GM21737 (cell line): ENCODE data around the gene LTO1.

Experiments
- ATAC-seq: cut with Tn5 transposase; IDR thresholded peaks from one replicate; pipeline ENCODE4 v1.9.1; 2021; ENCODE audit warnings: mild to moderate bottlenecking, moderate library complexity; ENCODE audit not compliant: unreplicated experiment

Gene LTO1

DNA sequence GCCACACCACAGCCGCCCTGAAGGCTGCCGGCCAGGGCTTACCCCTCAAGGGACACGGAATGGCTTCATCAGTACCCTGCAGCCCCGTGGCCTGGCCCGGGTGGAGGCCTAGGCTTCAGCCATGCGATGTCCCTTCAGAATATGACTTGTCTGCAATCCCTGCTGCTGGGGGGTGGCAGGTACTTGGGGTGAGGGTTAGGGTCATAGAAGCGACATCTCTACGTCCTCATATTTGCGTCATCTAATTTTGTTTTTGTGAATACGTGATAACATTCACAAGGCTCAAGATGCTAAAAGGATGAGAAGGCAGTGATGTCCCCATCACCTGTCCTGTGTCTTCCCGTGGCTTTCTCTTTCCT is 27.8 kb downstream of the LTO1 start:
- ATAC-seq = no peak

DNA sequence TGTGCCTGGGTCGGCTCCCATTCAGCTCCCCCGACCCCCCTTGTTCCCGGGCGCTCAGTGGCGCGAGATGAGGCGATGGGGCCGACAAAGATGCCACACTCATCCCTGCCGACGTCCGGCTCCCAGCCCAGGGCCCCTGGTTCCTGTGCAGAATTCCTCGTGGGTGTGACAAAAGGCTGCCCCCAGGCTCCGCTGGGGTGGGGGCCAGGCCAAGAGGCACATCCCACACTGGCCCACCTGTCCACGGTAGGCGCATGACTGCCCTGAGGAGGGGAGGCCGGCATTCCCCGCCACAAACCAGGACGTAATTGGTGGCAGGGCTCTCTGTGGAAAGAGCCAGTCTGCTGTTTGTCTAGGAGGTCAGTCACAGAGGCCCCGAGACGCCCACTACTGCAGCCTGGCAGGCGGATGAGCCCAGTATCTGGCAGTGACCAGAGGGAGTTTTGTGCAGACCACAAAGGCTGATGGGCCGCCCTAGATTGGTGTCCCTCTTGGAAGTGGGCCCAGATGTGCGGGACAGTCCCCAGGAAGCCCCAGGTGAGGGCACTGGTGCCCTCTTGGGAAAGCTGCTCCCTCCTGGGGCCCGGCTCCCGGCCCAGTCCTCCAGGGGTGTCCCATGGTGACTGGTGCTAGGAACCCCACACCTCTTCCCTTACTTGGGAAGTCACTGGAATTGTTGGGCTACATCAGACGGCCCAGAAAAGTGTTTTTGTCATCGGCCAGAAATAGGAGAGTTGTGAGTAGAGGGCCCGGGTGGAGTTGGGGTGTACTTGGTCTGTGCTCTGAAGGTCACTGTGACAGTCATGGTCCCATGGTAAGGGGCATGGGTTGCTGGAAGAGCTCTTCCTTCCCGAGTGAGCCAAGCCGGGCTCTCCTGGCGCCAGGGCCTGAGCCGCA is 28.4 kb downstream of the LTO1 start:
- ATAC-seq = no peak

DNA sequence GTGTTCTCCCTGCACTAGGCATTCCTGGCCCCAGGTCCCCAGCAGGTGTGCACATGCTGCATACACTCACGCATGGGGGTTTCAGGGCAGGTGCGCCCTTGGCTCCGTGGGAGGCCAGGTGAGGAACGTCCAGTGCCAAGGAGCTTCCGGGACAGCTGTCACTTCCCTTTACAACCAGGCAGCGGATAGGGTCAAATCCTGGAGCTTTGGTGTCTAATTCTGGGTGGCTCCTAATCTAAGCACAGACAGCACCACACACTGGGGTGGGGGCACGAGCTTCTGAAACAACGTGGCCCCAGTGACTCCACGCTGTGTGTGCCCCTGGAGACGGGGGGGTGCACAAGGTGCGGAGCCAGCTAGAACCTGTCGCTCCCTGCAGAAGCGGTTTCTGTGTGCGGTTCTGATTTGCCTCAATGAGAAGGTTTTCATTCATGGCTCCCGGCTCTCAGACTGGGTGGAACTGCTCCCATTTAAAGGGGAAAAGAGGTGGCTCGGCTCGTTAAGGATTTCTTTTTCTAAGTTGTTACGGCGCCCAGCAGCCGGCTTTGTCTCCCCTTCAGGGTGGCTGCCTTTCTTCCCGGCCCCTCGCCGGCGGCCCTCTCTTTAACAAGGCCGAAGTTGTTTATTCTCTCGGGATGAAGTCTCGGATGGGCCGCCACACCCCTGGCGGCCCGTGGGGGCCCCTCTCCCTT is 29.2 kb downstream of the LTO1 start:
- ATAC-seq = no peak

DNA sequence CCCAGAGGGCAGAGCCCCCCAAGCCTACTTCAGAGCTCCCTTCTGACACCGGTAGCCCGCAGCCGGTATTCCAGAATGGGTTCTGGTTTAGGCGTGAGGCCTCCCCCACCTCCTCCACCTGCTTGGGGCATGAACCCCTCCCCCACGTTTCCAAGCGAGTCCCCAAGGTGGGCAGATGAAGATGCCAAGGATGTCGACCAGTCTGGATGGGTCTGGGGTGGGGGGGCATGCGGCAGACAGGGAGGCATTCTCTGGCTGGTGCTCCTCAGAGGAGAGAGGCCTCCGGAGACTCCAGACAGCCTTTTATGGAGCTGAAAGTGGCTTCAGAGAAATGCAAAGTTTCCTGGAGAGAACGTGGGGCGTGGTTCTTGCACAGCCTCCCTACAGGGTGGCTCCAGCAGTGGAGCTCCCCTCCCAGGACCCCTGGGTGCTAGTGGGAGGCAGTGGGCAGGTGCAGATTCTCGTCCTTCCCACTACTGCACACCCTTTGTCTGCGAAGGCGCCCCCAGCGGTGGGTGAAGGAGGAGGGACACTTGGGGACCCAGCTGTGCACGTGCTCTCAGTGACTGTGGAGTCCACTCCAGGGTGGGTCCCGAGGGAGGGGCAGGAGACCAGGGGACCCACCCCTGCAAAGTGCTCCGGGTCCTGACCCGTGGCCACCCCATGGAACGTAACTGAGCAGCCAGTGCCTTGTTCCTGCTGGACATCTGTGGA is 30.0 kb downstream of the LTO1 start:
- ATAC-seq = no peak

DNA sequence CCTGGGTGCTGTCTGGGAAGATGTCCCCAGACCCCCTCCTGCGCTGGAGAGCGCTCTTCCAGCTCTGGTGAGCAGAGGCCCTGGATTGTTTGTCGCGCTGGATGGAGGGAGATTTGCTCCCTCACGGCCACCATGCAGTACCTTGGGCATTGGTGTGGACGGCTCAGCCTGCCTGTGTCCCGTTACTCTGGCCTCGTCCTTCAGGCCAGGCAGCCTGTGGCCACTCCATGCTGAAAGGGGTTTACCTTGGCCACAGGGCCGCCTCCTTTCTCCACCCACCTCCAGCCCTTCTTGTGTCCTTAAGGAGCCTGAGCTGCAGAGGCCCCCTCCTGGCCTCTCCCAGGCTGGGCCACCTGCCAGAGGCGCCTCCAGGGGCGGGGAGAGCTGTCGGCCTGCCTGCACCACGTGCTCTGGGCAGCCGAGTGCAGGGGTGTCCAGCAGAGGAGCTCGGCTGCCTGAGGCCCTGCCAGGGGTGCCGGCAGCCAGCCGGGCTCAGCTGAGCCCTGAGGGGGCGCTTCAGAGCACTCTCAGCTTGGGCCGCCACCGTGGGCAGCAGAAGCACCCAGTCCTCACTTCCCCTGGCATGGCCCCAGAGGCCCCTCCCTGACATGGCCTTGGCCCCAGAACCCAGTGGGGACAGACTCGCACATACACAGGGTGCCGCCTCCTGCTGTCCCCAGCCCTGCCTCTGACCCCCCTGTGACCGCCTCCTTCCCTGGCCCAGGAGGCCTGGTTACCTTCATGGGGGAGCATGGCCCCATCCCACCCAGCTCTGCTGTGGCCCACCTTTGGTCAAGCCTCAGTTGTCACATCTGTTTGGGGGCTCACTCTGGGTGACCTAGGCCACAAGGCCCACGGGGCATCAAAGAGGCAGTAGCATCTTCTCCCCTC is 30.8 kb downstream of the LTO1 start:
- ATAC-seq = no peak

DNA sequence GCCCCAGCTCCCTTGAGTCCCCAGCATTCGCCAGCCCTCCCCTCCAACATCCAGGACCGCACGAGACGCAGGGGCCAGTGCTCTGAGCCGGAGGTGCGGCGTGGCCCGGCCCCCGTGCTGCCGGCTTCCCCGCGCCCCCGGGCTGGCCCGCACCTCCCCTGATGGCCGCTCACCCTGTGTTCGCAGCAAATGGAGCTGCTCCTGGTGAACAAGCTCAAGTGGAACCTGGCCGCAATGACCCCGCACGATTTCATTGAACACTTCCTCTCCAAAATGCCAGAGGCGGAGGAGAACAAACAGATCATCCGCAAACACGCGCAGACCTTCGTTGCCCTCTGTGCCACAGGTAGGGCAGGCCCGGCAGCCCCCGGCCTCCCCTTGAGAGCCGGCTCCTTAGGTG is 31.5 kb downstream of the LTO1 start:
- ATAC-seq = no peak

DNA sequence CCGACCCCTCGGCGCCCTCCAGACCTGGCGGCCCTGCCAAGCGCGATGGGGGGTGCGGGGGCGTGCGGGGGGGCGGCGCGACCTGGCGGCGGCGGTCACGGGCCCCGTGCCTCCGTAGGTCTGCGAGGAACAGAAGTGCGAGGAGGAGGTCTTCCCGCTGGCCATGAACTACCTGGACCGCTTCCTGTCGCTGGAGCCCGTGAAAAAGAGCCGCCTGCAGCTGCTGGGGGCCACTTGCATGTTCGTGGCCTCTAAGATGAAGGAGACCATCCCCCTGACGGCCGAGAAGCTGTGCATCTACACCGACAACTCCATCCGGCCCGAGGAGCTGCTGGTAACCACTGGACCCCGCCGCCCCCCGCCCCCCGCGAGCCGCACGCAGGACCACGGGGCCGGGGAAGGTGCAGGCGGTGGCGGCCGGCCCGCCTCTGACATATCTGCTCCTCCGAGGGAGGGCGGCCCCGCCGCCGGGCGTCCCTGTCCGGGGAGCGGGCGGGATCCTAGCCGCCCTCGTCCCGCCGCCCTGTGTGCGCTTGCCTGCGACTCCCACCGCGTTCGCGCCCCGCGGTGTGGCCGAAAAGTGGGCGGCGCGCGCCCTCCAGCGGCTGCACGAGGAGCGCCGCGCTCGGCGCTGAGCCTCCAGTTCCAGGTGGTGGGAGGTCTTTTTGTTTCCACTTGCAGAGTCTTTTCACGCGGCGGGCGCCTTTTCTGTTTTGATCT is 32.1 kb downstream of the LTO1 start:
- no peak for ATAC-seq

DNA sequence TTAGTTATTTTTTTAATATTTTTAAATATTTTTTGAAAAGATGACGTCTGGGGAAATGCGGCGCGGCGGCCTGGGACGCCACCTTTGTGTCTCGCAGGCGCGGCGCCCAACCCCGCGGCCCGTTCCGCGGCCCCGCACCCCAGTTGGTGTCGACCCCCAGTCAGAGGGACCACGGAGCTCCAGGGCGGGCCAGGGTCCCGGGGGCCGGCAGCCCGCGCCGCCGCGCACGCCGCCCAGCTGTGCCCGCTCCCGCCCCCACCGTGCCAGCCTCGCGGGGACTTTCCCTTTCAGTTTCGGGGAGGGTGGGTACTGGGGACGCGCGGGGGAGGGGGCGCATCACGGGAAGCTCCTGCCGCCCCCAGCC is 32.6 kb downstream of the LTO1 start:
- no peak for ATAC-seq

DNA sequence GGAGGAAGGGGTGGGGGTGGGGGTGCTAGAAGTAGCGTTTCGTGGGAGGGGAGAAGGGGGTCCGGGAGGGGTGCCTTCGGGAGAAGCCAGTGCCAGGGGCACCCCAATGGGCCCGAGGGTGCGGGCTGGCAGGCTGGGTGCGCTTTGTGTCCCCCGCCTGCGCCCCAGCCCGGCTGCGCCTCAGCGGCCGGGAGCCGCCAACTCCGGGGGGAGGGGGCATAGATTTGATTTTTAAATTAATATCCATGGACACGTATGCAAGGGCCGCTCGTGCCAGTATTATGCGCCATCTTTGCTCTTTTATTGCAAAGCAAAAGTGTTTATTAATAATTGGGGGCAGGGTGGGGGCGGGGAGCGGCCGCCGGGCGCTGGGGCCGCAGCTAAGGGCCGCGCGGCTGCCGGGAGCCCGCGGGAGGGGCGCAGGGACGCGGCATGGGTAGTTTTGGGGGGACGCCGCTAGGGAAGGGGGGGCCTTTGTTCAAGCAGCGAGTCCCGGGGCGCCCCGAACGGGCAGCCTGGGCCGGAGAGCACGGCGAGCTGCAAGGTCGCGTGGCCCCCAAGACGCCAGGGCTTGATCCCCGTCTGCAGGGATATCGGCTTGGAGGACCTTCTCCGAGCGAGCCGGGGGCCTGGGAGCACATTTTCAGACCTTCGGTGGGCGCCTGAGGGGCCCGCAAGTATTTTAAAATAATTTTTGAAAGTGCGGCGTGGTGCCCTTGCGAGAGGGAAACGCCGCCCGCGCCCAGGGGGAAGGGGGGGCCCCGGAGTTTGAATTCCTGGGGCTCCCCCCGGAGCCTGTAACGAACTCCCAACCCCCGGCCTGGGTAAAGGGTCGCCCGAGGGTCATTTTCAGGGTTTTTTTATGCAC is 33.2 kb downstream of the LTO1 start:
- ATAC-seq = no peak

DNA sequence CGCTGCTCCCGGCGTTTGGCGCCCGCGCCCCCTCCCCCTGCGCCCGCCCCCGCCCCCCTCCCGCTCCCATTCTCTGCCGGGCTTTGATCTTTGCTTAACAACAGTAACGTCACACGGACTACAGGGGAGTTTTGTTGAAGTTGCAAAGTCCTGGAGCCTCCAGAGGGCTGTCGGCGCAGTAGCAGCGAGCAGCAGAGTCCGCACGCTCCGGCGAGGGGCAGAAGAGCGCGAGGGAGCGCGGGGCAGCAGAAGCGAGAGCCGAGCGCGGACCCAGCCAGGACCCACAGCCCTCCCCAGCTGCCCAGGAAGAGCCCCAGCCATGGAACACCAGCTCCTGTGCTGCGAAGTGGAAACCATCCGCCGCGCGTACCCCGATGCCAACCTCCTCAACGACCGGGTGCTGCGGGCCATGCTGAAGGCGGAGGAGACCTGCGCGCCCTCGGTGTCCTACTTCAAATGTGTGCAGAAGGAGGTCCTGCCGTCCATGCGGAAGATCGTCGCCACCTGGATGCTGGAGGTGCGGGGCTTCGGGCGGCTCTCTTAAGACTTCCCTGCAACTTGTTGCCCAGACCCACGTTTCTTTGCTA is 34.1 kb downstream of the LTO1 start, which contains the start of gene CCND1:
Gene CCND1, plus strand, starts transcription at position 162 of the 587 bp plus-strand sequence. Its CDS starts 158 bp downstream, at position 320.
- no peak for ATAC-seq

DNA sequence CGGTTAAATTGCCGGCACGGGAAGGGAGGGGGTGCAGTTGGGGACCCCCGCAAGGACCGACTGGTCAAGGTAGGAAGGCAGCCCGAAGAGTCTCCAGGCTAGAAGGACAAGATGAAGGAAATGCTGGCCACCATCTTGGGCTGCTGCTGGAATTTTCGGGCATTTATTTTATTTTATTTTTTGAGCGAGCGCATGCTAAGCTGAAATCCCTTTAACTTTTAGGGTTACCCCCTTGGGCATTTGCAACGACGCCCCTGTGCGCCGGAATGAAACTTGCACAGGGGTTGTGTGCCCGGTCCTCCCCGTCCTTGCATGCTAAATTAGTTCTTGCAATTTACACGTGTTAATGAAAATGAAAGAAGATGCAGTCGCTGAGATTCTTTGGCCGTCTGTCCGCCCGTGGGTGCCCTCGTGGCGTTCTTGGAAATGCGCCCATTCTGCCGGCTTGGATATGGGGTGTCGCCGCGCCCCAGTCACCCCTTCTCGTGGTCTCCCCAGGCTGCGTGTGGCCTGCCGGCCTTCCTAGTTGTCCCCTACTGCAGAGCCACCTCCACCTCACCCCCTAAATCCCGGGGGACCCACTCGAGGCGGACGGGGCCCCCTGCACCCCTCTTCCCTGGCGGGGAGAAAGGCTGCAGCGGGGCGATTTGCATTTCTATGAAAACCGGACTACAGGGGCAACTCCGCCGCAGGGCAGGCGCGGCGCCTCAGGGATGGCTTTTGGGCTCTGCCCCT is 34.7 kb downstream of the LTO1 start:
- ATAC-seq = no peak

DNA sequence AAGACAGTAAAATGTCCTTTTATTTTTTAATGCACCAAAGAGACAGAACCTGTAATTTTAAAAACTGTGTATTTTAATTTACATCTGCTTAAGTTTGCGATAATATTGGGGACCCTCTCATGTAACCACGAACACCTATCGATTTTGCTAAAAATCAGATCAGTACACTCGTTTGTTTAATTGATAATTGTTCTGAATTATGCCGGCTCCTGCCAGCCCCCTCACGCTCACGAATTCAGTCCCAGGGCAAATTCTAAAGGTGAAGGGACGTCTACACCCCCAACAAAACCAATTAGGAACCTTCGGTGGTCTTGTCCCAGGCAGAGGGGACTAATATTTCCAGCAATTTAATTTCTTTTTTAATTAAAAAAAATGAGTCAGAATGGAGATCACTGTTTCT is 35.3 kb downstream of the LTO1 start:
- no peak for ATAC-seq

DNA sequence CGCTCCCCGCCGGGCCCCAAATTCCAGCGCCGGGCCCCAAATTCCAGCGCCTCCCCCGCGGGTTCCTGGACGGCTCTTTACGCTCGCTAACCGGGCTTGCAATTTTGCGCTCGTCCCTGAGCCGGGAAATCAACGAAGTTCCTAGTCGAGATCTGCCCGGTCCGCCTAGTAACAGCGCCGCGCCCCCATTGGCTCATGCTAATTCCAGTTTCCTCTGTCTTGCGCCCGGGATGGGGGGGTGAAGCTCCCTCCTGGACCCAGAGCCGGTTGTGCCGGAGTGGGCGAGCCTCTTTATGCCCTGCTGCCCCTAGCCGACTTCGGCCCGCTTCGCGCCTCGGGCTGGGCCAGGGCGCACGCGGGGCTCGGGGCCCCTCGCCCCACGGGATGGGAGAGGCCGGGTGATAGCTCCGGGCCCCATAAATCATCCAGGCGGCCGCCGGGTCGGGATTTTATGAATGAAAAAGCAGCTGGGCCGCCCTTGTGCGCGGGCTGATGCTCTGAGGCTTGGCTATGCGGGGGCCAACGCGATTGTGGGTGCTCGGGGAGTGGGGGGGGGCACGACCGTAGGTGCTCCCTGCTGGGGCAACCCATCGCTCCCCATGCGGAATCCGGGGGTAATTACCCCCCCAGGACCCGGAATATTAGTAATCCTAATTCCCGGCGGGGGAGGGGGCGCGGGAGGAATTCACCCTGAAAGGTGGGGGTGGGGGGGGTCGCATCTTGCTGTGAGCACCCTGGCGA is 36.0 kb downstream of the LTO1 start:
- ATAC-seq = no peak

DNA sequence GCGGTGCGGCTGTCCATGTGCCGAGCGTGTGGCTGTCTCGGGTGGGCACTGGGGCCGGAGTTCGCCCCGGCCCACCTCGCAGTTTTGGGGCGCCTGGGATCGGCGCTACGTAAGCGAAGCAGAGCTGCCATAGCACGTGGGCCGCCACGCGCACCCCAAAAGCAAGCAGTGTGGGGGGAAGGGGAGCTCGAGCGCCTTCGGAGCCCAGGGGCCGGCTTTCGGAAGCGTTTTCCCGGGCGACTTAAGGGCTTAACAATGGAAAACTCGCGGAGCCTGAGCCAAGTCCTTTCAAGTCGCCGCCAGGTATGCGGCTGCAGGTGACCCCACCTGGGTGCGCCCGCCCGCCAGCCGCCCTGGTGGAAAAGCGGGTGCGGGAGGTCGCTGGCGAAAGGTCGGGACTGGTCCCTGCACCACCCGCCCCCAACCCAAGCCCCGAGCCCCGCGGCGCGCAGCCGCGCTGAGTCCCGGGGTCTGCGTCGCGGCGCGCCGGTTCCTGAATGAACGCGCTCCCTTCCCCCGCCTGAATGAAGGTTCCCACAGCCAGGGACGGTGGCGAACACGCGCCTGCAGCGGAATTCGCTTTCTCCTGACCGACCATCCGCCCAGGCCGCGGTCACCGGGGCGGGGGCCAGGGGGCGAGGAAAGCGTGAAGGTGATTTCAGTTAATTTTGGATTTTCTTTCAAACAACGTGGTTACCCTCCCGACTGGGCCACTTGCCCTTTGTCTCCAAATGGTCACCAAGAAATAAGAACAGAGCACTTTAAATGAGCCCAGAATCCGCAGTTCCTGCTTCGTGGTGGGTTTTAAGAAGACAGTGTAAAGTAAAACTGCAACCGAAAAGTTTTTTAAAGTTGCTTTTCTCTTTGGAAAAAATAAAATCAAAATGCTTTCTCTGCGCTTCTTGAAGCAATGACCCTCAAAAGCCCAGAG is 36.9 kb downstream of the LTO1 start:
- no peak for ATAC-seq

DNA sequence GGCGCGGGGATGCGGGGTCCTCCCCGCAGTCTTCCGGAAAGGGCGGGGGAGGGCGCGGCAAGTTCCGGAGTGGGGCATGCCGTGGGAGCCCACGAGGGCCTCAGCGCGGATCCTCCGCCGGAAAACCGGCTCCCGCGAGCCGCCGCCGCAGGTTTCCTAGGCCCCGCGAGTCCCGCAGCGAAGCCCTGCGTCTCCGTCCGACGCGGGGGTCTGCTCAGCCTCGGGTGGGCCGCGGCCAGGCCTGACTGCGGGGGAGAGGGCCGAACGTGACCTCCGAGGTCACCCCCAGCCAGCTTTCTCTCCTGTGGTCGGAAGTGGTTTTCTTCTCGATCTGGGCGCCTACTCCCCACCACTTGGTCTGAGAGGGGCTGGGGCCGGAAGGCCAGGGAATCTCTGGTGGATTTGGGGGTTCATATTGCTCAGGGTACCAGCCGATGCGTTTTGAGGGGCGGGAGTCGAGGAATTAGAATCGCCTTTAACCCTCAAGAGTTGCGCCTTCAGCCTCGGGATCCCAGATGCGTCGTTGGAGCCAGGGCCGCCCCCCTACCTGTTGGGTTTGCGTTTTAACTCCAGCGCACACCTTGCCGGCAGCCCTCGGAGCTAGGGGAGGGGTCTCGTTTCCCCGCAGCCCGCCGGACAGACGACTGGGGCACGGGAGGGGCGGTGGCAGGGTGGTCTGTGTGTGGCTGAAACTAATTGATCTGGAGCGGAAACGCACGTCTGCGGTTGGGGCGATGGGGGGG is 37.8 kb downstream of the LTO1 start:
- no peak for ATAC-seq
